ENCODE results near the gene MBD6.
"Not testable (repeated sequence)": the region's sequence is repeated elsewhere in the genome, so short reads cannot be mapped to it uniquely, and the experiment has no call there.

MBD6 gene

DNA sequence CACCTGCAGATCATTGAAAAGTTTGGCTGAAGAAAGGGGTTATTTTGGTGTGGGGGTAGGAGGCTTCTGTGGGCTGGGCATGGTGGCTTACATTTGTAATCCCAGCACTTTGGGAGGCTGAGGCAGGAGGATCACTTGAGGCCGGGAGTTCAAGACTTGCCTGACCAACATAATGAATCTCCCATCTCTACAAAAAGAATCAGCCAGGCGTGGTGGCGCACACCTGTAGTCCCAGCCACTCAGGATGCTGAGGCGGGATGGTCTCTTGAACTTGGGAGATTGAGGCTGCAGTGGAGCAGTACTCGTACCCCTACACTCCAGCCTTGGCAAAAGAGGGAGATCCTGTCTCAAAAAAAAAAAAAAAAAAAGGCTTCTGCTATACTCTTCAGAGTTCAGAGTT is 9.4 kb upstream of the MBD6 start:
- DNase-seq: no peak
- in situ Hi-C loops (cut with MboI; ENCODE audit: low pct_unique_long_range_greater_than_20kb, low sequenced_read_pairs): no loop called here

DNA sequence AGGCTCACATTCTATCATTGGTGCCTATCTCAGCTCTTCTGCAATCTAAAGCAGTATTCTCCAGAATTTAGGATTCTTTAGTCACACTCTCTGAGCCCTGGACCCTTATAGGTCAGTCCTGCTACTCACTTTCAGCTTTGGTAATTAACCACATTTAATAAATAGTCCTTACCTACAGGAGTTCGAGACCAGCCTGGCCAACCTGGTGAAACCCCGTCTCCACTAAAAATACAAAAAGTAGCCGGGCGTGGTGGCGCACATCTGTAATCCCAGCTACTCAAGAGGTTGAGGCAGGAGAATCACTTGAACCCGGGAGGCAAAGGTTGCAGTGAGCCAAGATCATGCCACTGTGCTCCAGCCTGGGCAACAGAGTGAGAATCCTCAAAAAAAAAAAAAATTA is 8.9 kb upstream of the MBD6 start:
- in situ Hi-C loops (cut with MboI; ENCODE audit: low pct_unique_long_range_greater_than_20kb, low sequenced_read_pairs); DNase-seq: not testable (repeated sequence)

DNA sequence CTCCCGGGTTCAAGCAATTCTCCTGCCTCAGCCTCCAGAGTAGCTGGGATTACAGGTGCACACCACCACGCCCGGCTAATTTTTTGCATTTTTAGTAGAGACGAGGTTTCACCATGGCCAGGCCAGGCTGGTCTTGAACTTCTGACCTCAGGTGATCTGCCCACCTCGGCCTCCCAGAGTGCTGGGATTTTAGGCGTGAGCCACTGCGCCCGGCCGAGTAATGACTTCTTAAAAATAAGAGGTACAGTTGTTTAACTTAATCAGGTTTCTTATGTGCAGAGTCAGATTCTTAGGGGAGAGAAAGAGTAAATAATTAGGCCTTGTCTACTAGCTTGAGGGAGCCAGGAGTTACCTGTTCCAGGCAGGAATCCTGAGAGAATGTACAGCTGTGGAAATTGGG is 8.4 kb upstream of the MBD6 start:
- in situ Hi-C loops (cut with MboI; ENCODE audit: low pct_unique_long_range_greater_than_20kb, low sequenced_read_pairs): not testable (repeated sequence)

DNA sequence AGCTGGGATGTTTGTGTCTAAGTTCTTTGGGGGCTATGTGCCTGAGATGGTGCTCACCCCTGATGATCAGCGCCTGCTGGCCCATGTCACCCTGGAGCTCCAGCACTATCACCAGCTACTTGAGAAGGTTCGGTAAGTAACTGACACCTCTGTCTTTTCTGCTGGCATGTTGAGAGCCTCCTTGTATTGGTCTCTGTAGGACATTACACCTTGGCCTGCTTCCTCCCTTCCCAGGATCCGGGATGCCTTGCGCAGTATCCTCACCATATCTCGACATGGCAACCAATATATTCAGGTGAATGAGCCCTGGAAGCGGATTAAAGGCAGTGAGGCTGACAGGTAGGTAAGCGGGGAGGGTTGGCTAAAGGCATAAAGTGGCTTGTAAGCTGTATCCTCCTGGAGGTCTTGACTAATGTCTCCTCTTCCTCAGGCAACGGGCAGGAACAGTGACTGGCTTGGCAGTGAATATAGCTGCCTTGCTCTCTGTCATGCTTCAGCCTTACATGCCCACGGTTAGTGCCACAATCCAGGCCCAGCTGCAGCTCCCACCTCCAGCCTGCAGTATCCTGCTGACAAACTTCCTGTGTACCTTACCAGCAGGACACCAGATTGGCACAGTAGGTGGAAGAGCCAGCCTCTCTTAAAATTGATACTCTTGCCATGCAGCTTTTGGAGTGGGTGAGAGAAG is 7.8 kb upstream of the MBD6 start:
- in situ Hi-C loops (cut with MboI; ENCODE audit: low pct_unique_long_range_greater_than_20kb, low sequenced_read_pairs): no loop called here
- no peak for DNase-seq

More for the DNA sequence above, 8.4 kb upstream of the MBD6 start:
- not testable (repeated sequence) for DNase-seq

DNA sequence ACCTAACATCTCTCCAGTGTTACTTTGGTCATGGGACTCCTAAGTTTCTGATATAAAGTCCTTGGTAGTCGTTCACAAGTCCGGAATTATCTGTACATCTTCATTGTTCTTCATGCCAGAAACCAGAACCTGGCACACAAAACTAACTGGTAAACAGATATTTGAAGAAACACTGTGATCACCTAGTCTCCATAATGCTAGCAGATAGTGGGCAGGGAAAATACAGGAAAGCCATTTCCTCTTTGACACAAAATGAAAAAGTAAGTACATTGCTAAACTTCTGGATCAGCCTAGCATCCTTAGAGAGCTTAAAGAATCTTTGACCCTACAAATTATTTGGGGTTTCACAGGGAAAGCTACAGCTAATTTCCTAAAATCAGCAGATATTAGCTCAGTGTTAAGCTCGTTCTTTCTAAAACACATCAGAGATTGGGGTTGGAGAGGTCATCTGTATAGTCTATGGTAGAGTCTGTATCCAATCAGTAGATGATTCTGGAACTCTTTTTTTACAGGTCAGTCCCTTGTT is 7.2 kb upstream of the MBD6 start:
- in situ Hi-C loops (cut with MboI; ENCODE audit: low pct_unique_long_range_greater_than_20kb, low sequenced_read_pairs): no loop called here
- no peak for DNase-seq

DNA sequence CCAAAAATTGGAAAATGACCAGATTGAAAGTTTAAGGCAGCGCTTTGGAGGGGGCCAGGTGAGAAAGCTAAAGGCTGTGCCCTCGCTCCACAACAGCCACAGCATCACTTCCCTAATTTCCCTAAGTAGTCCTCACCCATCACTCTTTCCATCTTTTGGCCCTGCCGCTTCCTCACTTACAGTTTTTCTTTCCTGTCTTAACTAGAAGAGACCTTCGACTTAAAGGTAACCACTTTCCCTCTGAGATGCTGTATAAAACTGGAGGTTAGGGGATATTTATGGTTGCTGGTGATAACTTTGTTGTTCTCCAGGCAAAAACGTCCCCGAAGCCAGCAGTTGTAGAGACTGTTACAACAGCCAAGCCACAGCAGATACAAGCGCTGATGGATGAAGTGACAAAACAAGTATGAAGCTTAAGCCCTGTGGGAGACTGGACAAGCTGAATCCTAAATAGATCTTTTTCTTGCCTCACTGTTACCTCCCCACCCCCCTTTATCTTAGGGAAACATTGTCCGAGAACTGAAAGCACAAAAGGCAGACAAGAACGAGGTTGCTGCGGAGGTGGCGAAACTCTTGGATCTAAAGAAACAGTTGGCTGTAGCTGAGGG is 6.6 kb upstream of the MBD6 start:
- DNase-seq: no peak
- in situ Hi-C loops (cut with MboI; ENCODE audit: low pct_unique_long_range_greater_than_20kb, low sequenced_read_pairs): no loop called here

DNA sequence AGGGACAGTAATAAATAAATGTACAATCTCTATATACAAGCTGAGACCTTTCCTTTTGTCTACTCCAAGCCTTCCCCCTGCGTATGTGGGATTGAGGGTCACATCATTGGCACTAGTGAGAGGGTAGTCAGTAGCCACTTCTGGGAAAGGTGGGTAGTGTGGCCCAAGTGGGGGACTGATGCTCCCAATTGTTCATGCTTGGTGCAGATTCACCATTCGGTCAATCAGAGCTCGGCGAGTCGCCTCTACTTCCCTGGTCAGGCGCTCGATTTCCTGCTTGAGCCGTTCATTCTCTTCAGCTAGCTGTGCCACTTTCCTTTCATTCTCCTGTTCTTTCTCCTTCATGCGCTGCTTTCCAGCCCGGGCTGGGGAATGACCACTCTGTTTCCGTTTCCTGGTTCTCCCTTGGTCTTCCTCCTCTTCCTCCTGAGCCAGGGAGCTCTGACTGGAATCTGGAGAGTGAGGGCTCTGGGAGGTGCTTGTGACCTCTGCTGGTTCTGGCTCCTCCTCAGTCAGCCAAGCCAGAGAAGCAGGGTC is 5.9 kb upstream of the MBD6 start:
- no peak for DNase-seq
- in situ Hi-C loops (cut with MboI; ENCODE audit: low pct_unique_long_range_greater_than_20kb, low sequenced_read_pairs): no loop called here

DNA sequence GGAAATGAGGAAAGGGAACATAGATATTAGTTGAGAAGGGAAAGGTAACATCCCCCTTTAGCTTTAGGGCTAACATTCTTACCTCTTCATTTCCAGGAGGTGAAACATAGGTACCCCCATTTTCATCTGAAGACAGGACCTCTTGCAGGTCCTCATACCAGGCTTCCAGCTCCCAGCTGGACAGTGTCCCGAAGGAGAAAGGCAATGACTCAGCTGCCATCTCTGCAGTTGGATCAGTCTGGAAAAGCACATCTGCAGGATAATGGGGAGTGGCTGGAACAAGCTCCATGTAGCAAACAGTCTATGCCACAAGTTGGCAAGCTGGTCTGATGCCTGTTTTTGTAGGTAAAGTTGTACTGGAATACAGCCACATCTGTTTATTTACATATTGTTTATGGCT is 5.4 kb upstream of the MBD6 start:
- in situ Hi-C loops (cut with MboI; ENCODE audit: low pct_unique_long_range_greater_than_20kb, low sequenced_read_pairs): no loop called here
- no peak for DNase-seq

DNA sequence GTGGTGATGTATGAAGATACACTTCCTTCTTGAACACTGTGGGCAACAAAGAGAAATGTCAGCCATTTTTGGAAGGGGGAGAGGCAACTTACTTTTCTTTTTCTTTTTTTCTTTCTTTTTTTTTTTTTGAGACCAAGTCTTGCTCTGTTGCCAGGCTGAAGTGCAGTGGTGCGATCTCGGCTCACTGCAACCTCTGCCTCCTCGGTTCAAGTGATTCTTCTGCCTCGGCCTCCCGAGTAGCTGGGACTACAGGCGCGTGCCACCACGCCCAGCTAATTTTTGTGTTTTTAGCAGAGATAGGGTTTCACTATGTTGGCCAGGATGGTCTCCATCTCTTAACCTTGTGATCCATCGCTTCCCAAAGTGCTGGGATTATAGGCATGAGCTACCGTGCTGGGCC is 4.9 kb upstream of the MBD6 start:
- DNase-seq; in situ Hi-C loops (cut with MboI; ENCODE audit: low pct_unique_long_range_greater_than_20kb, low sequenced_read_pairs): not testable (repeated sequence)

DNA sequence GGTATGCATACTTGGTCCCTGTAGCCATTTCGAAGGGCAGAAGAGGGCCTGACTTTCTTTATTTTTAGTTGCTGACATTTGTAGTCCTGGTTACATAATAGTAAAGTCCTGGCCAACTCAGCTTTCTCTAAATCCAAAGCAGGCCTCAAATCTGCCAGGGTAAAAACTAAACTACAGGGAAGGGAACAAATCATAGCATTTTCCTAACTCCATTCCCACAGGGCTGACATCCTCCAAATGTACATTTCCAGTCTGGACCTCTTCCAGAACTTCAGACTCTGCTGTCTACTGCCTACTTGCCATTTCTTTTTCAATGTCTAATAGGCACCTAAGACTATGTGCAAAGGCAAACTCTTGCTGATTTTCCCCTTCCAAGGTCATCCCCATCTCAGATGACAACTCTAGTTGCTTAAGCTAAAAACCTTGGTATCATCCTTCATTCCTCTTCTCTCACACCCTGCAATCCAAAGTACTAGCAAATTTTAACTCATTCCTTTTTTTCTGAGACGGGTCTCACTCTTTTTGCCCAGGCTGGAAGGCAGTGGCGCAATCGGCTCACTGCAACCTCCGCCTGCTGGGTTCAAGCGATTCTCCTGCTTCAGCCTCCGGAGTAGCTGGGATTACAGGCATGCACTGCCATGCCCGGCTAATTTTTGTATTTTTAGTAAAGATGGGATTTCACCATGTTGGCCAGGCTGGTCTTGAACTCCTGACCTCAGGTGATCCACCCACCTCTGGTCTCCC is 4.3 kb upstream of the MBD6 start:
- no peak for DNase-seq
- in situ Hi-C loops (cut with MboI; ENCODE audit: low pct_unique_long_range_greater_than_20kb, low sequenced_read_pairs): no loop called here

DNA sequence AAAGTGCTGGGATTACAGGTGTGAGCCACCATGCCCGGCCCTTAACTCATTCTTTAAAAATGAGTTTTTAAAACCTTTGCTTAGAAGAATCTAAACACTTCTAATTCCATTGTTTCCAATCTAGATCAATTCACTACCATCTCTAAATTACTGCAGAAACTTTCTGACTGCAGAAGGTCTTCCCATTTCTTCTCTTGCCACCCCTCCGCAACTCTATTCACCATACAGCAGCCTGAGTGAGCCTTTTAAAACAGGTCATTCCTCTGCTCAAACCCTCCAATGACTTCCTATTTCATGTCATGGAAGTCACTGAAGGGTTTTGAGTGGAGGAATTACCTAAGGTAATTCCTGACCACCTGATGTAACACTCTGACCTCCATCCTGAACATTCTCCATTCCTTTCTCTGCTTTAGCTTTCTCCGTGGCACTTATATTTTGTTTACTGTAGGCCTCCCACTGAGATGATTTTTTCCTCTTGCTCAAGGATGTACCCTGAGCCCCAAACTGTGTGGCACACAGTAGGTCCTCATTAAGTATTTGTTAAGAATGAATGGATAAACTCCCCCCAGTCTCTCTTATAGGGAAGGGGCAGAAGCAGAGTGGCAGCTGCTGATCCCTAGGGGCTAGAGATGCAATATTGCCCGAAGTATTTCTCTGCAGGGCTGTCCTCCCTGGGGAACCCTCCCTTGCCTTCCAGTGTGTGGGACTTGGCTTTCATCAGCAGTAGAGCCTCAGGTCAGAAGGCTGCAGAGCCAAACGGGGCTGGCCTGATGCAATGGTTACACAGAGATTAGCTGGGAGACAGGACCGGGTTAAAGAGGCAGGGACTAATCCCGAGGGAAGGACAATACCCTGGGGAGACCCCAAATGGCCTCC is 3.5 kb upstream of the MBD6 start:
- no peak for DNase-seq
- in situ Hi-C loops (cut with MboI; ENCODE audit: low pct_unique_long_range_greater_than_20kb, low sequenced_read_pairs): no loop called here

DNA sequence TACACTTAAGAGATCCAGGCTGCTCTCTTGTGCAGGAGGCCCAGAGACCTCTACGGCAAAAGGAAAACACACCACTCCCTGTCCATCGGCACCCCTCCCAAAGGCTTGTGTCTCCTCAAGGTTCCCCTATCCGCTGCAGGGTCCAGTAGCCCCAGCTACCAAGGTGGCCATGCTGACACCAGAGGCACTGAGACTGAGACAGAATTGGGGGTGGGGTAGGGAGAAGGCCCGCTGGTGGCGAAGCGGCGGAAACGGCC is 2.9 kb upstream of the MBD6 start:
- peak; percentile 51 for DNase-seq
- in situ Hi-C loops (cut with MboI; ENCODE audit: low pct_unique_long_range_greater_than_20kb, low sequenced_read_pairs): no loop called here

DNA sequence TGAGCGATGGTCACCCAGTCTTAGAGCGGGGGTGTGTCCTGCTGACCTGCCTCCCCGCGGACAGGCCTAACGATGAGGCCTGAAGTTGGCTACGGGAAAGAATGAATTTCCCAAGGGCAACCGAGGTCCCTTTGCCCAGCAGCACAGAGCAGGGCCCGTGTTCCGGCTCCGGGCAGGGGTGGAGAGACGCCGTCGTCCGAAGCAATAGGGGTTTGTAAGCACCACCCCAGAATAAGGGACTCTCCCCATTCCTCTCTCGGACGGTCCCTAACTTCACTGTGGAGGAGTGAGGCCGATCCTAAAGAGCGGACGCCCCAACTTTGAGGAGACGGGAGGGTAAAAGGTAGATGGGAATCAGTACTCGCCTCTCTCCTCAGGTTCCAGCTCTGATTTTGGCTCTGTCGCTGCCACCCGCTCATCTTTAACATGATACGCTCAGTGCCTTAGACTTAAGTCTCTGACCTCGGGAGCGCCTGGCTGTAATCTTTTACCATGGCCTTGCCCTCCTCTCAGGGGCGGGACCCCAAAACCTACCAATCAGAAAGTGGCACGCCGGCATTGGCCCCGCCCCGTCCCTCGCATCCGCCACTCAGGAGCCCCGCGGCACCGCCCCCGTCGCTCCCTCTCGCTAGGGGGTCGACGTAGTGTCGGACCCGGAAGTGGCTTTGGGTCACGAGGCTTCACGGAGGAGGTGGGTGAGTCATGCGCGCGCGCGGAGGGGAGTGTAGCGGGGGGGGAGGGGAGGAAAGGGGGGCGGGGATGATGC is 2.4 kb upstream of the MBD6 start, which contains the start of gene DDIT3:
DDIT3 (minus strand) TSS at position 462 of the 766 bp plus-strand sequence. CDS start 3,108 bp downstream, outside the sequence.
- peak; percentile 99 for DNase-seq
- in situ Hi-C loops (cut with MboI; ENCODE audit: low pct_unique_long_range_greater_than_20kb, low sequenced_read_pairs): no loop called here

DNA sequence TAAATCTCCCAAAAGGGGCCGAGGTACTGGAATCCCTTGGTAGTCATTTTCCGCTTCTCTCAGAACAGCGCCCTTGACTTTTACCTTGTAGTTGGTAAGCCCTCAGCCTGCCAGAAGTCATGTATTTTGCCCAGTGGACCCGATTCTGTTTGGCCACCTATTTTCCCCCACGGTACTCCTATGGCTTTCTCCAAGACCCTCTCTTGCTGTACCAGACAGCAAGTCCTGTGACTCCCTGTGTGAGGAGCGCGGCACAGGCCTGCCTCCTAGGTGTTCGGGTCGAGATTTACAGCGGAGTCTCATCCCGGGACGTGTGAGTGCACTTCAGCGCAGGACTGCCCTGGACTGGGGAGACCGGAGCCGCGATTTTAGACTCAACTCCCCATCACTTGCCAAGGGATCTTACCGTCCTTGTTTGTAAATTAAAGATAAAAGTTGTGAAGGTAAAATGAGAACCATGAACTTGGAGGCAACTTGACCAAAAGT is 1.1 kb upstream of the MBD6 start:
- in situ Hi-C loops (cut with MboI; ENCODE audit: low pct_unique_long_range_greater_than_20kb, low sequenced_read_pairs): no loop called here
- no peak for DNase-seq

DNA sequence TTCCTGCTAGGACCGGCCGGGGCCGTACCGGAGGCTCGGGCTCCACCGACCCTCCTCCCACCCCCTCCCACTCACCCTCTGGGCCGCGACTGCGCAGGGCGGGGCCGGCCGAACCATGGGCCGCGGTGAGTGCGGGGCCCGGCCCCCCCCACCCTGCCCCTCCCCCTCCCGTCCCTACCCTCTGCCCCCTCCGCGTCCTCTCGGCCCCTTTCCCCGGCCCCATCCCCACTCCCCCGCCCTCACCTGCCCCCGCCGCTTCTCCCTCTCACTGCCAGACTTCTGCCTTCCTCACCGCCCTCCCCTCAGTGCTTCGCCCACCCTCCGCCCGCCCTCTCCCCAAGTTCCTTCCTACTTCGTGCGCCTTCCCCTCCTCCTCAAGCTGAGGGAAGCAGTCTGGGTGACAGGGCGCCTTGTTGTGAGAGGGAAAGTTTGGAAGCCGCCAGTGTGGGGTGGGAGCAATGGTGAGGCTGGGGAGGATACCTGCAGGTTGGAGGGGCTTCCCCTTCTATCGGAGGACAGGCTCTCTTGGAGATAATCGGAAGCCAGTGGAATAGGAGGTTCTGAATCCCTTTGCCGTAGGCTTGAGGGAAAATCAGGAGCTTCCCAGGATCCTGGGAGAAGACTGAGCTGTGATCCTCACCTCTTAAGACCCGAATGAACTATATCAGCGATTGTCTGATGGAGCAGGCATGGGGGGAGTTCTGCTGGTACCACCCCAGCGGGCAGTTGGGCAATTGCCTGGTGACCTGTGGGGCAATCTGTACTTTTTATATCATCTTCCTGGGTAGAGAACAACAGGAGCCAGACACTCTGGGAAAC is 472 bp downstream of the MBD6 start:
- in situ Hi-C loops (cut with MboI; ENCODE audit: low pct_unique_long_range_greater_than_20kb, low sequenced_read_pairs): no loop called here
- peak; percentile 78 for DNase-seq

DNA sequence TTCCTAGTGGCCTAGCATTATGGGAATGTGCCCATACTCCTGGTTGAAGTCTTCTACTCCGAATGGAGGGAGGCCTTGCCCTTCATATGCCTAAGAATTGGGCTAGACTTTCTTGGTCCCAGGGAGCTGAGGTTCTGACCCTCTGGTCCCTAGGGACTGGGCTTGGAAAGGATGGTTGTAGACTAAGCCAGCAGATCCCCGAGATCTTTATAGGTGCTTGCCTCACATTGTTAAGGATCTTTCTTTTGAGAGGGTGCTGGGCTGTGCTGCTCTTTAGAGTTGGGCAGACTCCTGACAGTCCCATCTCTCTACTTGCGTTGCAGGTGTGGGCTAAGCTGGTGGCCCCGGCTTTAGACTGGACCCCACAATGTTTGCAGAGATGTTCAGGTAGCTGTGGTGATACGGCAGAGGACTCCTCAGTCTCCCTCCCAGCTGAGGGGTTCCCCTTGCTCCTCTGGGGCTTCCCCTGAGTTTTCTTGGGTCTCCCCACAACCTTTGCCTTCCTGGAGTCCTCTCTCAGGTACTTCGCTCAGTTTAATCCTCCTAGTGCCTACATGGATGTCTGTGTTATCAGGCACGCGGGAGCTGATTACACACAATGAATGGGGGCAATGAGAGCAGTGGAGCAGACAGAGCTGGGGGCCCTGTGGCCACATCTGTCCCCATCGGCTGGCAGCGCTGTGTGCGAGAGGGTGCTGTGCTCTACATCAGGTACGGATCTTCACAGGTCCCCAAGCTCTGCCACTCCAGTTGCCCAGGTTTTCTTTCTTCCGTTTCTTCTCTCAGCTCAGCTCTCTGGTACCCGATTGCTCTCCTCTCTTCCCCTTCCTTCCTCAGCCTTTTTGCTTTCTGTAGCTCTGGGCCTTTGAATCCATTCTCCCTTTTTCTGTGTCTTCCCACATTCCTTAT is 1.3 kb downstream of the MBD6 start:
- no peak for DNase-seq
- in situ Hi-C loops (cut with MboI; ENCODE audit: low pct_unique_long_range_greater_than_20kb, low sequenced_read_pairs): no loop called here

All from KBM-7 (cell line).